Lung (tissue), 12 donors: ENCODE results near the gene SNTG2. TPM values are rescaled to one million over a fixed set of nuclear protein-coding genes. Genes with fewer than 3 reads are reported as not detected.
"Not testable (repeated sequence)": the region's sequence is repeated elsewhere in the genome, so short reads cannot be mapped to it uniquely, and the experiment has no call there.

Experiments used
- ATAC-seq: fragments of 200-7000 bp; cut with Tn5 transposase; one replicate; pipeline ENCODE4 v1.9.1; 2020; ENCODE audit warnings: moderate number of reproducible peaks; ENCODE audit not compliant: insufficient read depth, low FRiP score
- DNase-seq, 3 donors: peaks; one replicate each; pipeline ENCODE4 v3.0.0-alpha.2; 2013 to 2017
- H3K27ac ChIP-seq, 2 donors: one replicate each; pipeline ENCODE4 v1.5.1; 2013; ENCODE audit warnings: mild to moderate bottlenecking in 2 of 2, moderate library complexity in 2 of 2, control low read depth in 1 of 2, inconsistent platforms in 1 of 2, low read depth in 1 of 2, low read length in 1 of 2
- H3K27me3 ChIP-seq, 3 donors: one replicate each; pipeline ENCODE4 v1.5.1; 2013; ENCODE audit warnings: low read length in 2 of 3; ENCODE audit not compliant: control insufficient read depth in 3 of 3, insufficient read depth in 3 of 3
- H3K36me3 ChIP-seq, 4 donors: one replicate each; pipeline ENCODE4 v1.5.1; 2013; ENCODE audit warnings: low read length in 4 of 4, mild to moderate bottlenecking in 1 of 4, moderate library complexity in 1 of 4; ENCODE audit not compliant: control insufficient read depth in 4 of 4, insufficient read depth in 4 of 4
- H3K4me1 ChIP-seq, 5 donors: one replicate each; pipeline ENCODE4 v1.5.1; 2013; ENCODE audit warnings: low read length in 5 of 5, mild to moderate bottlenecking in 2 of 5, moderate library complexity in 1 of 5; ENCODE audit not compliant: control insufficient read depth in 5 of 5, insufficient read depth in 5 of 5
- H3K4me3 ChIP-seq: one replicate; pipeline ENCODE4 v1.5.1; 2013; ENCODE audit warnings: mild to moderate bottlenecking, control low read depth, moderate library complexity
- H3K9ac ChIP-seq, 2 donors: one replicate each; pipeline ENCODE4 v1.5.1; 2013; ENCODE audit warnings: low read length in 2 of 2, control low read depth in 1 of 2; ENCODE audit not compliant: insufficient read depth in 1 of 2
- H3K9me3 ChIP-seq, 4 donors: one replicate each; pipeline ENCODE4 v1.5.1; 2013; ENCODE audit warnings: low read length in 3 of 4, mild to moderate bottlenecking in 1 of 4, moderate library complexity in 1 of 4; ENCODE audit not compliant: control insufficient read depth in 4 of 4, insufficient read depth in 3 of 4
- CTCF ChIP-seq: IDR thresholded peaks from 2 replicates; pipeline ENCODE4 v1.5.1; 2012; ENCODE audit warnings: mild to moderate bottlenecking; ENCODE audit errors: control extremely low read depth, extremely low read depth
- WGBS, 2 donors: extraction: QIAGEN DNeasy Blood & Tissue Kit; methylation state at CpG; one replicate each; pipeline ENCODE4 v1.1.7; 2013; 5-methylcytosine and 5-hydroxymethylcytosine counted together
- polyA plus RNA-seq, 2 donors: library from polyadenylated mRNA; stranded (reverse); fragments of 200-250 nt; gene quantifications; one replicate each; pipeline ENCODE4 v1.2.1, GENCODE V29; 2013
- total RNA-seq, 2 donors: library from RNA; depleted of rRNA in 1 of 2; stranded (reverse); fragments of >200 nt in 1 of 2; gene quantifications; one replicate each; pipeline ENCODE4 v1.2.1, GENCODE V29; 2014 to 2021
- donor health status: control.
- donor health status: control.
- donor health status: Bipolar disorder and iron deficiency.
- donor health status: healthy.
- donor health status: DM: yes; HTN: yes; CAD: no.

Gene SNTG2
- total and polyA plus RNA-seq, 4 donors = 0.31 to 1.8 (median 1.2) TPM

- Histone ChIP-seq H3K36me3 (no peaks in the 10 kb centered on the region), H3K27me3 (no peaks in the 10 kb centered on the region), H3K4me3 (no peak overlapping the region), H3K9me3 (no peaks in the 10 kb centered on the region), H3K27ac (no peak overlapping the region), H3K9ac (no peak overlapping the region), H3K4me1 (no peaks in the 10 kb centered on the region)
- TF ChIP-seq CTCF = no peak
- 90 to 93% methylated on average over 10 of the region's 10 CpGs for WGBS, 2 donors
- DNase-seq = no peak
- no peak for ATAC-seq
These were observed 150.5 kb downstream of the SNTG2 start for GRCh38 chr2:1101011-1101782.

GRCh38 chr2:1101982-1102590 lies 151.4 kb downstream of the SNTG2 start:
- no peak for TF ChIP-seq CTCF
- no peaks in the 10 kb centered on the region for H3K4me1 ChIP-seq
- 80 to 82% methylated on average over 16 of the region's 16 CpGs for WGBS, 2 donors
- H3K9ac ChIP-seq = no peak overlapping the region
- no peaks in the 10 kb centered on the region for H3K36me3 ChIP-seq
- H3K9me3 ChIP-seq = no peaks in the 10 kb centered on the region
- ATAC-seq (no peak), DNase-seq (no peak)
- H3K27me3 ChIP-seq = no peaks in the 10 kb centered on the region
- H3K27ac ChIP-seq = no peak overlapping the region
- no peak overlapping the region for H3K4me3 ChIP-seq

GRCh38 chr2:1104364-1104763 lies 153.7 kb downstream of the SNTG2 start:
- H3K4me3 ChIP-seq = no peak overlapping the region
- no peaks in the 10 kb centered on the region for H3K4me1 ChIP-seq
- TF ChIP-seq CTCF = no peak
- DNase-seq (no peak), ATAC-seq (no peak)
- no peak overlapping the region for H3K9ac ChIP-seq
- no peaks in the 10 kb centered on the region for H3K9me3 ChIP-seq
- H3K36me3 ChIP-seq = no peaks in the 10 kb centered on the region
- no peaks in the 10 kb centered on the region for H3K27me3 ChIP-seq
- H3K27ac ChIP-seq = no peak overlapping the region
- 56 to 82% methylated on average over 8 of the region's 8 CpGs for WGBS, 2 donors

GRCh38 chr2:1106344-1106743 lies 155.7 kb downstream of the SNTG2 start:
- DNase-seq, H3K27me3 ChIP-seq, ATAC-seq, H3K4me3 ChIP-seq, H3K27ac ChIP-seq, H3K4me1 ChIP-seq, H3K36me3 ChIP-seq, H3K9ac ChIP-seq, H3K9me3 ChIP-seq: not testable (repeated sequence)
- 89 to 92% methylated on average over 10 to 12 of the region's 14 CpGs for WGBS, 2 donors
